Measurements from ENCODE around the gene DOCK10. TPM values are rescaled to one million over a fixed set of nuclear protein-coding genes. Genes with fewer than 3 reads are reported as not detected.

DOCK10 gene
- total RNA-seq, 2 donors from 2014 or later, result 0.93 to 2.0 TPM

GRCh38 chr2:224941960-224942359, 100.3 kb downstream of the DOCK10 start:
- no peaks in the 10 kb centered on the region for H3K27me3 ChIP-seq
- no peaks in the 10 kb centered on the region for H3K9me3 ChIP-seq
- H3K4me3 ChIP-seq, result no peak overlapping the region
- H3K27ac ChIP-seq, result no peak overlapping the region
- H3K4me1 ChIP-seq, result peaks cover 0 to 13% of the 10 kb centered on the region in 2 donors
- no peak for DNase-seq (ENCODE audit: low spot score)
- no peaks in the 10 kb centered on the region for H3K36me3 ChIP-seq
- no peak for TF ChIP-seq CTCF (IDR thresholded peaks at IDR 0.05)

DNA sequence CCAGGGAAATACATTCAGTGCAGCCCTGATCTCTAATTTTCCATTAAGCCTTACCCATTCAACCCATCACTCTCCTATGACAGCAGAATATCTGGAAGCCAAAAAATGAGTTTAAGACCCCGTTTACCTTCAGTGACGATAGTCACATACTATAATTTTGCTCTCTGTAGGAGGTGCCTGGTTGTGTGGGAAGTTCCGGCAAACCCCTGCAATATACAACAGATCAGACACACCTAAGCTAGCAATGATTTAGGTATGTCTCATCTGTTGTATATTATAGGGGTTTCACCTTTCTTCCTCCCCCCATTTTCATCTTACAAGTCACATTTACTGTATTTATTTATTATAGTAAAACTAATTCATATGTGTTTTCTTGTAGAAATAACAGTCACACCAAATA, 101.7 kb downstream of the DOCK10 start:
- H3K4me3 ChIP-seq, result no peak overlapping the region
- no peaks in the 10 kb centered on the region for H3K27me3 ChIP-seq
- no peak for DNase-seq (ENCODE audit: low spot score)
- no peaks in the 10 kb centered on the region for H3K36me3 ChIP-seq
- H3K27ac ChIP-seq, result no peak overlapping the region
- peaks cover 0 to 13% of the 10 kb centered on the region in 2 donors for H3K4me1 ChIP-seq
- no peak for TF ChIP-seq CTCF (IDR thresholded peaks at IDR 0.05)
- no peaks in the 10 kb centered on the region for H3K9me3 ChIP-seq

DNA sequence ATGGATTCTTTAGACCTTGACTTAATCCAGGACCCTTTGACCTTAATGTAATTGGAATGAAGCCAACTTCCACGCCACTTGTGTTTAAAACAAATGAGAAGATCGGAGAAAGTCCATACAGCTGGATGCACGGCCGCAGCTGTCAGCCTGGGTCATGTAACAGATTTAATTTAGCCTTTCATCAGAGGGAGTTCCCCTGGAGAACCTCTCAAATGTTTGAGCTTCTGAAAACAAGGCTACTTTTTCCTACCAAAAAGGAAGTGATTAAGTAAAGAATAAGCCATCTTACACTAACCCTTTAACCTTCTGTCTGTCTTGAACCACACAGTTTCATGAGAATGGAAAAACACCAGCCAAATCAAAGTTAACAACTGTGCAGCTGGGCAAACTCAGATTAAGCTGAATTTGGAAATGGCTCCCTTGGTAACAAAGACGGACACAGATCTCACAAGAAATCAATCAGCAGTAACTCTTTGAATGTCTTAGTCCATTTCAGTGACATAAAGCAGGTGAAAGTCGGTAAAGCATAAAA, 103.6 kb downstream of the DOCK10 start:
- H3K36me3 ChIP-seq, result no peaks in the 10 kb centered on the region
- H3K27ac ChIP-seq, result no peak overlapping the region
- H3K9me3 ChIP-seq, result no peaks in the 10 kb centered on the region
- no peak overlapping the region for H3K4me3 ChIP-seq
- DNase-seq (ENCODE audit: low spot score), result no peak
- no peak for TF ChIP-seq CTCF (IDR thresholded peaks at IDR 0.05)
- peaks cover 0 to 9% of the 10 kb centered on the region in 2 donors for H3K4me1 ChIP-seq
- no peaks in the 10 kb centered on the region for H3K27me3 ChIP-seq

GRCh38 chr2:224937887-224938286, 104.4 kb downstream of the DOCK10 start:
- Histone ChIP-seq H3K9me3 (no peaks in the 10 kb centered on the region), H3K4me1 (peaks cover 0 to 9% of the 10 kb centered on the region in 2 donors), H3K27ac (no peak overlapping the region), H3K27me3 (no peaks in the 10 kb centered on the region), H3K36me3 (no peaks in the 10 kb centered on the region), H3K4me3 (no peak overlapping the region)
- TF ChIP-seq CTCF (IDR thresholded peaks at IDR 0.05), result no peak
- no peak for DNase-seq (ENCODE audit: low spot score)

DNA sequence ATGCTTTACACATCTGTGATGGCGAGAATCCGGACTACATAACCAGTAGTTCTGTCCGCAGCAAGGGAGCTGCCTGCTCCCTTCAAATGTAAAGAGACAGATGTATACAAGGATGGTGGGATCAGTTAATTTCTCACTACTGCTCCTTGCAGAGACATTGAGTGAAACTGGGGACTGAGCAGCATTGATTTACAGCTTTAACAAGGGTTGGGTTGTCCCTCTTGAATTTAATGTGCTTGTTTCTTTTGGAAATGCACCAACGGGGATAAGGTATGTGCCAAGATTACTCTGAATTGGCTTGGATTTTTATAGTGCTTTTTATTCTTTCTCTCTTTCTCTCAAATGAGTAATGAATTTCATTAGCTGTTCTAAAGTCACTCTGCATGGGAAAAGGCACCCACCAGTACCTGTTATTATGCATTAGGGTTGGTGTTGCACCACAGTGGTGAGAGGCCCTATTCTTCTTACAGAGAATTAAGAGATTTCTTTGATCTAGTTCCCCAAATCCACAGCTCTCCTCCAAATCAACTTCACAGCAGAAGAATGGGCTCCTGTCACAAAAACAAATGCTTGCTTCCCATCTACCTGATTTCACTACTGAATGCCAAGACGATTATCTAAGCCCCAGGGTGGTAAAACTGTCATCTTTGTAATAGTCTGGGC, 107.6 kb downstream of the DOCK10 start:
- Histone ChIP-seq H3K36me3 (no peaks in the 10 kb centered on the region), H3K27me3 (no peaks in the 10 kb centered on the region), H3K9me3 (no peaks in the 10 kb centered on the region), H3K4me3 (no peak overlapping the region), H3K4me1 (peaks cover 0 to 27% of the 10 kb centered on the region in 2 donors), H3K27ac (no peak overlapping the region)
- no peak for TF ChIP-seq CTCF (IDR thresholded peaks at IDR 0.05)
- no peak for DNase-seq (ENCODE audit: low spot score)

DNA sequence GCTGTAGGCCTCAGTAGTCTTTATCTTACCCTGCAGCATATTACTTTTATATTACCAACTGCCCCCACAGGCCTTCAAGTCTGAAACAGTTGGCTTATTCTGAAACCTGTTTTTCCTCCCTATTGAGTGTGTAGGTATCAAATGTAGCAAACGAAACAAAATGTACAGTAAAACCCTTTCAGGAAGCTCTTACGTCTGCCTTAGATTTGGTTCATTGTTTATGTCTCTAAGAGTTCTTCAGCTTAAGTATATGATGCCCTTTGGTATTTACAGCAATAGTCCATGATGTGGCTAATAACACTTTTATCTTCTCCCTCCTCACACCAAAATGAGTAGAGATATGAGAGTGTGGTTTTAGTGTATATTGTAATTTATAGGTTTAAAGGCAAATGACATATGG, 108.8 kb downstream of the DOCK10 start:
- H3K27me3 ChIP-seq, result no peaks in the 10 kb centered on the region
- H3K27ac ChIP-seq, result no peak overlapping the region
- DNase-seq (ENCODE audit: low spot score), result no peak
- no peak for TF ChIP-seq CTCF (IDR thresholded peaks at IDR 0.05)
- H3K9me3 ChIP-seq, result no peaks in the 10 kb centered on the region
- H3K4me3 ChIP-seq, result no peak overlapping the region
- no peaks in the 10 kb centered on the region for H3K36me3 ChIP-seq
- peaks cover 0 to 27% of the 10 kb centered on the region in 2 donors for H3K4me1 ChIP-seq
